Thoracic aorta (tissue), 2 donors: Measurements from ENCODE around the gene ZBTB8B. TPM values are rescaled to one million over a fixed set of nuclear protein-coding genes. Genes with fewer than 3 reads are reported as not detected.

Source experiments
- ATAC-seq: fragments of 150-250 bp; one replicate; pipeline ENCODE4 v1.8.0; 2017; ENCODE audit warnings: low read depth; ENCODE audit not compliant: insufficient number of reproducible peaks, low FRiP score
- DNase-seq: peaks from one replicate; pipeline ENCODE4 v3.0.0-alpha.2; 2020; ENCODE audit warnings: low spot score
- H3K27ac ChIP-seq, 2 donors: fragments of 200-600 bp; sonication (generic); 1 replicate in 1 of 2; 2 replicates in 1 of 2; pipeline ENCODE4 v1.5.1; 2016; ENCODE audit warnings: mild to moderate bottlenecking in 2 of 2, moderate library complexity in 2 of 2
- H3K27me3 ChIP-seq: fragments of 200-600 bp; sonication (generic); replicated peaks from 2 replicates; pipeline ENCODE4 v1.6.0; 2016; ENCODE audit warnings: mild to moderate bottlenecking; ENCODE audit not compliant: insufficient read depth
- H3K36me3 ChIP-seq: fragments of 200-600 bp; sonication (generic); one replicate; pipeline ENCODE4 v1.5.1; 2016
- H3K4me1 ChIP-seq, 2 donors: fragments of 200-600 bp; sonication (generic); 1 replicate in 1 of 2; 2 replicates in 1 of 2; pipeline versions ENCODE4 v1.5.1 to v1.6.0; 2016; ENCODE audit warnings: low read depth in 2 of 2, mild to moderate bottlenecking in 1 of 2; ENCODE audit not compliant: control insufficient read depth in 1 of 2
- H3K4me3 ChIP-seq: fragments of 200-600 bp; sonication (generic); 2 replicates; pipeline ENCODE4 v1.5.1; 2016; ENCODE audit warnings: mild to moderate bottlenecking
- H3K9me3 ChIP-seq: fragments of 200-600 bp; sonication (generic); 2 replicates; pipeline ENCODE4 v1.5.1; 2016
- total RNA-seq, 2 donors: library from RNA; depleted of rRNA; stranded (reverse); fragments of >200 nt; gene quantifications; one replicate each; pipeline versions ENCODE4 v1.1.0 to v1.2.3, GENCODE V29; 2016
- TF ChIP-seq, protein P1 (sequence below): fragments of 200-600 bp; sonication (generic); IDR thresholded peaks from one replicate; pipeline ENCODE4 v1.5.1; 2019; ENCODE audit warnings: antibody characterized with exemption

The ZBTB8B gene
- total RNA-seq, 2 donors from 2014 or later = not detected

DNA sequence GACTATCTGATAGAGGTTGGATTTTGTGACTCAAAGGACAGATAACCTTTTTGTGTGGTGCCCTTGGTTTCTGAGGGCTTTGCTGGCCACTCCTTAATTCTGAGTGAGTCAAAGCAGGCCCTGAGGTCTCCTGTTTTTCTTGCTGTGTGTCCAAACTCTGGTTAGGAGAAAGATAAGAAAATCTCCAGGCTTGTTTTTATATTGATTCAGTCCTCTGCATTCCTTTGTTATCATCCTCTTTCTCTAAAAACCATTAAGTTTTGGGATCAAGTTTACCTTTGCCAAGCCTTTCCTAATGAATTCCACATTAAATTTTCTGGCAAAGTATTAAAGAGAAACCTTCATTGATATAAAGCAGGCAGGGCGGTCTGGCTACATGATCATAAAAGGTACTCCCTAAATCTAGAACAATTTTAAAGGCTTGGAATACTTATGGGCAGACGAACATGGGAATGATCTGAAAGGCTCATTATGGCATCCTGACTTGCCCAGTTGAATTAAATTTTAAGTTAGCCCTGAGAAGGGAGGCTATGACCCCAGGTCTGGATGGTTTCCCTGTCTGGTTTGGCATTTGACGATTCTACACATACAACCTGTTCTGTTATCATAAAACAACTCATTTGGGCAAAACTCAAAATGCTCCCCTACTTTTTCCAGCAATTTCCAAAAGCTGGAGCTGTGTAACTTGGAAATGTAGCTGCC, 20.8 kb downstream of the ZBTB8B start:
- Histone ChIP-seq H3K36me3 (no peaks in the 10 kb centered on the region), H3K27ac (peak overlapping the region in 1 of 2 donors; percentile 25), H3K27me3 (no peaks in the 10 kb centered on the region), H3K4me1 (peaks cover 9 to 17% of the 10 kb centered on the region in 2 donors), H3K4me3 (no peak overlapping the region), H3K9me3 (no peaks in the 10 kb centered on the region)
- TF ChIP-seq, protein P1, sequence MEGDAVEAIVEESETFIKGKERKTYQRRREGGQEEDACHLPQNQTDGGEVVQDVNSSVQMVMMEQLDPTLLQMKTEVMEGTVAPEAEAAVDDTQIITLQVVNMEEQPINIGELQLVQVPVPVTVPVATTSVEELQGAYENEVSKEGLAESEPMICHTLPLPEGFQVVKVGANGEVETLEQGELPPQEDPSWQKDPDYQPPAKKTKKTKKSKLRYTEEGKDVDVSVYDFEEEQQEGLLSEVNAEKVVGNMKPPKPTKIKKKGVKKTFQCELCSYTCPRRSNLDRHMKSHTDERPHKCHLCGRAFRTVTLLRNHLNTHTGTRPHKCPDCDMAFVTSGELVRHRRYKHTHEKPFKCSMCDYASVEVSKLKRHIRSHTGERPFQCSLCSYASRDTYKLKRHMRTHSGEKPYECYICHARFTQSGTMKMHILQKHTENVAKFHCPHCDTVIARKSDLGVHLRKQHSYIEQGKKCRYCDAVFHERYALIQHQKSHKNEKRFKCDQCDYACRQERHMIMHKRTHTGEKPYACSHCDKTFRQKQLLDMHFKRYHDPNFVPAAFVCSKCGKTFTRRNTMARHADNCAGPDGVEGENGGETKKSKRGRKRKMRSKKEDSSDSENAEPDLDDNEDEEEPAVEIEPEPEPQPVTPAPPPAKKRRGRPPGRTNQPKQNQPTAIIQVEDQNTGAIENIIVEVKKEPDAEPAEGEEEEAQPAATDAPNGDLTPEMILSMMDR = no peak
- ATAC-seq = no peak
- DNase-seq = no peak

DNA sequence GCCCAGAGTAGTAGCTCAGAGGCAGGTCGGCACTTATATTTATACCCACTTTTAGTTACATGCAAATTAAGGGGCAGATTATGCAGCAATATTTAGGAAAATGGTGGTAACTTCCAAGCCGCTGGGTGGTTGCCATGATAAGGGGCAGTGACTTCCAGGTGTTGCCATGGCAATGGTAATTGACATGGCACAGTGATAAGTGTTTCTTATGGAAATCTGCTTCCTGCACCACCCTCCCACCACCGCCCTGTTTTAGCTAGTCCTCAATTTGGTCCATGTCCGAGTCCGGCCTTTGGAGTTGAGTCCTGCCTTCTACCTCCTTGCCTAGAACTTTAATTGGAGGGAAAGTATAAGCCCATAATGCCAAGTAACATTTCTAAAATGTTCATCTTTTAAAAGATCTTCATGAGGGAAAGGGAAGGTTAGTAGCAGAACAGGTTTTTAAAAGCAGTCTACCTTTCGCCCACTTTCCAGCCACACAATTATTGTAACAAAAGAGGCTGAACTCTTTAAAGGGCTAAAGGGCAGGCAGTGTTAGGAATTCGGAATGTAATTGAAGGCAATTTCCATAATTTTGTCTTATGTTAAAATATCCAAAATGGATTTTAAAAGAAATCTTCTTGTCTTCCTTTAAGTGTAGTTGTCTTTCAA, 21.7 kb downstream of the ZBTB8B start:
- Histone ChIP-seq H3K27me3 (no peaks in the 10 kb centered on the region), H3K4me3 (no peak overlapping the region), H3K36me3 (no peaks in the 10 kb centered on the region), H3K9me3 (no peaks in the 10 kb centered on the region), H3K27ac (no peak overlapping the region), H3K4me1 (peaks cover 9 to 17% of the 10 kb centered on the region in 2 donors)
- TF ChIP-seq, protein P1 = no peak
- ATAC-seq = no peak
- no peak for DNase-seq

DNA sequence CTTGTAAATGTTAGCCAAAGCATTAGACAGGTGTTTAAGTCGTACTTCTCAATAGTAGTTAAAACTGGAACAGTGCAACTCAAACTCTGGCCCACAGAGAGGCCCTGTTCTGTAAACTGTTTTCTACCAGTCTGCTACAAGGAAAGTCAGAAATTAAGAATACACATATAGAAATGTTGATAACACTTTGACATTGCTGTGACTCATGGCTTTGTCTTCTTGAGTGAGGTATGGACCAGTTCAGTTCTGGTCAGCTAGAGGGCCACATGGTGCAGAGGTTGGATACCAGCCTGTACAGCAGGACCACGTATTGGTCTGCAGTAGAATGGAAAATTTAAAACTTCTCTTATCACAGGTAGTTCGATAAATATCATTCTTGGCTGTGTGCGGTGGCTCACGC, 22.3 kb downstream of the ZBTB8B start:
- ATAC-seq = no peak
- no peak for DNase-seq
- Histone ChIP-seq H3K9me3 (no peaks in the 10 kb centered on the region), H3K27ac (no peak overlapping the region), H3K27me3 (no peaks in the 10 kb centered on the region), H3K36me3 (no peaks in the 10 kb centered on the region), H3K4me1 (peaks cover 9 to 17% of the 10 kb centered on the region in 2 donors), H3K4me3 (no peak overlapping the region)
- TF ChIP-seq, protein P1 = no peak

DNA sequence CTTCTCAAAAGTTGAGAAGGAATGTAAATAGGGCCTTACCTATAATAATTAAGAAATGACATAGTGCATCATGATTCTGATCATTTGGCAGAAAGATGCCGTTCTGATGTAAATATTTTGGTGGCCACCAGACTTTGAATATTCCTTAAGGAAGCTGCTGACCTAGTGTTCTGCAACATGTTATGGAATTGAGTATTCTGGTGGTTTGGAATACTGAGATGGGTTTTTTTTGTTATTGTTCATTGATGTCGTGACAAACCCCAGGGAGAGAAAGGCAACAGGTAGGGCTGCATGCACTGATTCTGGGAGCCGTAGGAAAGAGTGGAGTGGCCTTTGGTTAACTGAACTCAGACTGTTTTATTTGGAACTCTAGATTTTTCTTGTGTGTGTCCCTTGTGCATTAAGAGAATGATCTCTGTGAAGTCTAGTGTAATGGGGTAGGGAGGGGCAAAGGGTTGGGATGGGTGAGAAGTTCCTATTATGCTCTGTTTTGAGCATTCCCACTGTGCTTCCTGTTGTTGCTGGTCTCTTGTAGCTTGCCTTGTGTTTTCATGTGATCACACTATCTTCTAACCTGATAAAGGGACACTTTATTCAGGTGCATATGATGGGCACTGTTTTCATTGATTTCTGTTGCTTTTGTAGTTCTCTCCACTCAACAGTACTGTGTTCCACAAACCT, 25.0 kb downstream of the ZBTB8B start:
- DNase-seq (no peak), ATAC-seq (no peak)
- Histone ChIP-seq H3K4me3 (no peak overlapping the region), H3K36me3 (no peaks in the 10 kb centered on the region), H3K9me3 (no peaks in the 10 kb centered on the region), H3K27me3 (no peaks in the 10 kb centered on the region), H3K4me1 (peaks cover 9 to 17% of the 10 kb centered on the region in 2 donors), H3K27ac (no peak overlapping the region)
- TF ChIP-seq, protein P1 = no peak

DNA sequence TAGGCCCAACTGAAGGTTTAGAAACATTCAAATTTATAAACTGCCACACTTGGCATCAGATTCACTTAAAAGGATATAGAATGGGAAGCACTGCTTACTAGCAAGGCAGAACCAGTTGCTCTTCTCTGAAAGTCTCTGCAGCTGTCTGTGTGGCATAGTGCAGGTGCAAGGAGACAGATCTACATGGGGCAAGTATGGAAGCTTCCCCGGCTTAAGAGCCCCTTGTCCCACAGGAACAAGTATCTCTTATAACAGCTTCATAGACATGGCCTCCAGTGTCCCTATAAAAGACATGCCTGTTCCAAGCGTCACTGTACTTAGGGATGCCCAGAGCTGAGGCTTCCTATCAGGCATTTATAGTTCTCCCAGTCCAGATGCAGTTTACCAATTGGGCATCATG, 26.5 kb downstream of the ZBTB8B start:
- H3K36me3 ChIP-seq = no peaks in the 10 kb centered on the region
- peaks cover 0 to 12% of the 10 kb centered on the region in 2 donors for H3K4me1 ChIP-seq
- no peak overlapping the region for H3K4me3 ChIP-seq
- DNase-seq = no peak
- no peak for ATAC-seq
- no peaks in the 10 kb centered on the region for H3K27me3 ChIP-seq
- H3K9me3 ChIP-seq = no peaks in the 10 kb centered on the region
- no peak overlapping the region for H3K27ac ChIP-seq
- TF ChIP-seq, protein P1 = no peak
